HEK293 (cell line): ENCODE measurements around the gene TMEM106C.

Experiments
- YY1 ChIP-seq: fragments of 450-650 bp; formaldehyde crosslinking; IDR thresholded peaks from 2 replicates; pipeline ENCODE4 v1.5.1; 2018; ENCODE audit warnings: missing biosample characterization, missing genetic modification characterization
- ZNF114 ChIP-seq: fragments of 450-650 bp; formaldehyde crosslinking; IDR thresholded peaks from 2 replicates; pipeline ENCODE4 v1.5.0; 2017; ENCODE audit warnings: missing biosample characterization, missing genetic modification characterization
- ZNF324 ChIP-seq: fragments of 450-650 bp; formaldehyde crosslinking; IDR thresholded peaks from 2 replicates; pipeline ENCODE4 v1.5.1; 2016; ENCODE audit warnings: missing biosample characterization, missing genetic modification characterization
- ZNF350 ChIP-seq: fragments of 450-650 bp; formaldehyde crosslinking; IDR thresholded peaks from 2 replicates; pipeline ENCODE4 v1.5.0; 2017; ENCODE audit warnings: missing biosample characterization, mild to moderate bottlenecking, missing genetic modification characterization
- ZNF660 ChIP-seq: fragments of 450-650 bp; IDR thresholded peaks from 2 replicates; pipeline ENCODE4 v1.5.1; 2018; ENCODE audit warnings: missing biosample characterization, mild to moderate bottlenecking, missing genetic modification characterization
- ZNF692 ChIP-seq: fragments of 450-650 bp; formaldehyde crosslinking; IDR thresholded peaks from 2 replicates; pipeline ENCODE4 v1.5.1; 2016; ENCODE audit warnings: missing biosample characterization, missing genetic modification characterization
- ZNF747 ChIP-seq: fragments of 450-650 bp; formaldehyde crosslinking; IDR thresholded peaks from 2 replicates; pipeline ENCODE4 v1.5.1; 2016; ENCODE audit warnings: missing biosample characterization, missing genetic modification characterization
- TF ChIP-seq, protein P1 (sequence below): fragments of 450-650 bp; formaldehyde crosslinking; IDR thresholded peaks from 2 replicates; pipeline ENCODE4 v1.5.1; 2016; ENCODE audit warnings: missing biosample characterization, missing genetic modification characterization
- TF ChIP-seq, protein P2 (sequence below): fragments of 450-650 bp; formaldehyde crosslinking; IDR thresholded peaks from 2 replicates; pipeline ENCODE4 v1.5.1; 2016; ENCODE audit warnings: missing biosample characterization, missing genetic modification characterization

DNA sequence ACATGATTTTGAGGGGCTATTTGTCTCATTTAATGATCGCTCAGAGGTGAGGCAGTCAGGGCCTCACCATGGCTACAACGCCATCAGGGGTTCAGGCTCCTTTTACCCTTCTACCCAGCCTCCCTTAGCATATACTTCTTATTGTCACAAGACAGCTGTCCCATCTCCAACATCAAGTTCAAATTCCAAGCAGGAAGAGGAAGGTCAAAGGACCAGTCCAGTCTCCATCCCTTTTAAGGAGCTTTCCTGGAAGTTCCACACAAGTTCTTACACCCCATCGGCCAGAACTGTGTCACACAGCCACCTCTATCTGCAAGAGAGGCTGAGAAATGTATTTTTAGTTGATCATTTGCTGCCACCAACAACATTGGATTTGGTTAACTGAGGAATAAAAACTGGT lies 8.3 kb upstream of the TMEM106C start:
- TF ChIP-seq ZNF660 (tag by site-specific recombination) (no peak), ZNF350 (tag by site-specific recombination) (no peak), ZNF692 (tag by site-specific recombination) (no peak), ZNF324 (tag by site-specific recombination) (no peak), ZNF747 (tag by site-specific recombination) (no peak), ZNF114 (no peak), YY1 (tag by site-specific recombination) (no peak)
- TF ChIP-seq, protein P1, sequence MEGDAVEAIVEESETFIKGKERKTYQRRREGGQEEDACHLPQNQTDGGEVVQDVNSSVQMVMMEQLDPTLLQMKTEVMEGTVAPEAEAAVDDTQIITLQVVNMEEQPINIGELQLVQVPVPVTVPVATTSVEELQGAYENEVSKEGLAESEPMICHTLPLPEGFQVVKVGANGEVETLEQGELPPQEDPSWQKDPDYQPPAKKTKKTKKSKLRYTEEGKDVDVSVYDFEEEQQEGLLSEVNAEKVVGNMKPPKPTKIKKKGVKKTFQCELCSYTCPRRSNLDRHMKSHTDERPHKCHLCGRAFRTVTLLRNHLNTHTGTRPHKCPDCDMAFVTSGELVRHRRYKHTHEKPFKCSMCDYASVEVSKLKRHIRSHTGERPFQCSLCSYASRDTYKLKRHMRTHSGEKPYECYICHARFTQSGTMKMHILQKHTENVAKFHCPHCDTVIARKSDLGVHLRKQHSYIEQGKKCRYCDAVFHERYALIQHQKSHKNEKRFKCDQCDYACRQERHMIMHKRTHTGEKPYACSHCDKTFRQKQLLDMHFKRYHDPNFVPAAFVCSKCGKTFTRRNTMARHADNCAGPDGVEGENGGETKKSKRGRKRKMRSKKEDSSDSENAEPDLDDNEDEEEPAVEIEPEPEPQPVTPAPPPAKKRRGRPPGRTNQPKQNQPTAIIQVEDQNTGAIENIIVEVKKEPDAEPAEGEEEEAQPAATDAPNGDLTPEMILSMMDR: no peak
- TF ChIP-seq, protein P2, sequence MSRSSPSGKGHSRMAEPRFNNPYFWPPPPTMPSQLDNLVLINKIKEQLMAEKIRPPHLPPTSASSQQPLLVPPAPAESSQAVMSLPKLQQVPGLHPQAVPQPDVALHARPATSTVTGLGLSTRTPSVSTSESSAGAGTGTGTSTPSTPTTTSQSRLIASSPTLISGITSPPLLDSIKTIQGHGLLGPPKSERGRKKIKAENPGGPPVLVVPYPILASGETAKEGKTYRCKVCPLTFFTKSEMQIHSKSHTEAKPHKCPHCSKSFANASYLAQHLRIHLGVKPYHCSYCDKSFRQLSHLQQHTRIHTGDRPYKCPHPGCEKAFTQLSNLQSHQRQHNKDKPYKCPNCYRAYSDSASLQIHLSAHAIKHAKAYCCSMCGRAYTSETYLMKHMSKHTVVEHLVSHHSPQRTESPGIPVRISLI (tag by site-specific recombination): no peak
